Activated naive CD8-positive, alpha-beta T cell treated with anti-CD3 and anti-CD28 coated beads, Interleukin-2, amount 10 ng/mL, durations not matched to agents 7 days and 5 days (primary cell): ENCODE measurements around the gene APCDD1L. TPM values are rescaled to one million over a fixed set of nuclear protein-coding genes. Genes with fewer than 3 reads are reported as not detected.
"Not testable (repeated sequence)": the region's sequence is repeated elsewhere in the genome, so short reads cannot be mapped to it uniquely, and the experiment has no call there.

Experiments used
- ATAC-seq: fragments of 150-1000 bp; cut with Tn5 transposase; one replicate; pipeline ENCODE4 v1.10.0; 2021; ENCODE audit warnings: low read depth, moderate library complexity
- POLR2A ChIA-PET: fragments of 350-600 bp; sonication (Branson Sonifier 250); formaldehyde crosslinking; loops from one replicate; lab custom pipeline; 2021; ENCODE audit warnings: antibody characterized with exemption; lab: Charles Lee
- DNase-seq: peaks from one replicate; pipeline ENCODE4 v3.0.0; 2021
- H3K27ac Mint-ChIP-seq: one replicate; pipeline ENCODE4 v1.8.0; 2022; ENCODE audit warnings: mild to moderate bottlenecking, mixed read lengths
- H3K27me3 Mint-ChIP-seq: one replicate; pipeline ENCODE4 v1.8.0; 2022; ENCODE audit warnings: mild to moderate bottlenecking, moderate library complexity, mixed read lengths
- H3K36me3 Mint-ChIP-seq: one replicate; pipeline ENCODE4 v1.8.0; 2021; ENCODE audit warnings: mild to moderate bottlenecking, mixed read lengths
- H3K4me1 Mint-ChIP-seq: one replicate; pipeline ENCODE4 v1.8.0; 2021; ENCODE audit warnings: mixed read lengths
- H3K4me3 Mint-ChIP-seq: one replicate; pipeline ENCODE4 v1.8.0; 2022; ENCODE audit warnings: mild to moderate bottlenecking, moderate library complexity, mixed read lengths
- H3K9me3 Mint-ChIP-seq: one replicate; pipeline ENCODE4 v1.8.0; 2021; ENCODE audit warnings: mixed read lengths
- total RNA-seq, 2 experiments: library from RNA; stranded (reverse); gene quantifications; one replicate each; pipeline ENCODE4 v1.2.3, GENCODE V29; 2021

Gene APCDD1L
- total RNA-seq, 2 experiments from 2014 or later: not detected

DNA sequence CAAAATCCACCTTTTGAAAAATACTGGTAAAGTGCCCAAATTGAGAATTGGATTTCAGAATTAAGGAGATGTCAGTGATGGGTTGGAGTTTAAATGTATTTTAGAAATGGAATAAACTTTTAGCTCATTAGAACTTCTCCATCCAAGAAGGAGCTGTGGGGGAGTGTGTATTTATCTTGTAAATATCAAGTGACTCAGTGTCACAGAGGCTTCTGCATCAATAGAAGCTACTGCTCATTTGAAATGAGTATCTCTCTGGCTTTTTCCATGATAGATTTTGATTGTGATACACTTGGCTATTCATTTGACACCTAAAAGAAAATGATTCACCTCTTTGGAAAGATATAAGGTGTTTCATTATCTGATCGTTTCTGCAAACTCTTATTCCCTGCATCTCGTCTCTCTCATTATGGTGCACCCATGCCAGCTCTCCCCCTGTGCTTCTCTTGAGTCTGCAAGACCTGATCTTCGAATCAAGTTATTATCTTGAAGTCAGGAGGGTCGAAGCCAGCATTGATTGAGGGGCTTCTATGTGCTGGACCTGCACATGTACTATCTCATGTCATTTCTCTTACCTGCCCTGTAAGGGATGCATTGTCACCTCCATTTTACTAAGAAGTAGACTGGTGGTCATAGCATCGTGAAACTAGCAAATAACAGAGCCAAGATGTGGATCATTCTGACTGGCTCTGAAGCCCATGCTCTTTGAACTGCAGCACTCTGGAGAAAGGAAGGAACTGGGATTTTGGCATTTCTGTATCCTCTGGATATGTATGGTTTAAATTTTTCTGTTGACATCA, 96.0 kb downstream of the APCDD1L start:
- POLR2A ChIA-PET: no interaction called here
- peaks cover 38% of the 10 kb centered on the region for H3K36me3 Mint-ChIP-seq
- ATAC-seq: no peak
- H3K4me3 Mint-ChIP-seq: no peak overlapping the region
- no peak overlapping the region for H3K27ac Mint-ChIP-seq
- H3K27me3 Mint-ChIP-seq: no peaks in the 10 kb centered on the region
- no peak for DNase-seq
- H3K4me1 Mint-ChIP-seq: peaks cover 16% of the 10 kb centered on the region
- peaks cover under 1% of the 10 kb centered on the region for H3K9me3 Mint-ChIP-seq

DNA sequence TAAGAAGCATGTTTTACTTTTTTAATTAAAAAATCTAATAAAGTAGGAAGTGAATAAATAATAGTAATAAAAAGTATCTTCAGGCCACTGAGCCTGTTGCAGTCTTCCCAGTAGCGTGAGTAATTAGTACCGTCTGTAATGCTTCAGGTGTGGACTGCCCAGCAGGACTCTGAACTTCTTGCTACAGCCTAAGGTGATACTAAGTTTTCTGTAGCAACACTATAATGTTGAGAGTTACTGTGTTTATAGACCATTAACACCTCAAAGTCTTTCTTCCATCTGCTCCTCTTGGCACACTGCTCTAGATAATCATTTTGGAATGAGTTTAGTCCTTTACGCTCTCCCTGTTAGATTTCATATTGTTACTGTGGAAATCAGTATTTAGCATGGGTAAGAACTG, 97.8 kb downstream of the APCDD1L start:
- H3K36me3 Mint-ChIP-seq: peaks cover 38% of the 10 kb centered on the region
- POLR2A ChIA-PET: no interaction called here
- no peaks in the 10 kb centered on the region for H3K9me3 Mint-ChIP-seq
- no peak overlapping the region for H3K4me3 Mint-ChIP-seq
- ATAC-seq (no peak), DNase-seq (no peak)
- no peaks in the 10 kb centered on the region for H3K27me3 Mint-ChIP-seq
- peaks cover 16% of the 10 kb centered on the region for H3K4me1 Mint-ChIP-seq
- no peak overlapping the region for H3K27ac Mint-ChIP-seq

DNA sequence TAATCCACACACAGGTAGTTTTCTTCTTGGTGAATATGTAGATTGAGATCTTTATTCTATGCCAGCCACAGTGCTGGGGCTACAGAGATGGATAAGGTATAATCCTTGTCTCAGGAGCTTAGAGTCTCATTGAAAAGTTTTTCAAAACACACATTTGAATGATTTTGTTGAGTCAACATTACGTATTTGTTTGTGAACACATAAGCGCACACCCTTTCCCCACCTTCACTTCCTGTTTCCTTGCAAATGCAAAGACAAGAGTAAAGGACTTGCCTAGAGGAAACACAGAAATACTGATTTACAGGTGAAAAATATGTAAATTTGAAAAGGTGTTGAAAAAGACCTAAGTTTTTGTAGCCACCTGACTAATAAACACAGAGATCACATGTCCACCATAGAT, 98.4 kb downstream of the APCDD1L start:
- Mint-ChIP-seq H3K27ac (peak overlapping the region; percentile 78), H3K9me3 (no peaks in the 10 kb centered on the region), H3K27me3 (no peaks in the 10 kb centered on the region), H3K36me3 (peaks cover 40% of the 10 kb centered on the region), H3K4me1 (peaks cover 17% of the 10 kb centered on the region), H3K4me3 (no peak overlapping the region)
- DNase-seq (no peak), ATAC-seq (no peak)
- POLR2A ChIA-PET: no interaction called here

DNA sequence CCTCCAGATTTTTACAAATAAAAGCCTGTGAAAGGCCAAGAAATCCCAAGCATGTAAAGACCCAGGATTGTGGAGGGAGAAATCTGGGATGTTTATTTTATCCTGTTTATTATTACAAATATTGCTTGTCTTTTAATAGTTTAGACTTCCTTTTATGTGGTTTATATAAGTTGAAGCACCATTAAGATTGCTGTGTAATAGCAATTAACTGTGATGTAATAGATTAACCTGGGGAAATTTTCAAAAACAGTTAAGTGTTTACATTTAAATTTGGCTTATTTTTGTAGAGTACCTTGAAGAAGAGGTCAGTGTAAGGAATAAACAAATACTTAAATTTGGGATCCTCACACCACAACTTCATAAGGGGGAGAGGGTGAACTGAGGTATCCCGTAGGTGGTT, 99.1 kb downstream of the APCDD1L start:
- Mint-ChIP-seq H3K27ac (no peak overlapping the region), H3K4me1 (peaks cover 18% of the 10 kb centered on the region), H3K4me3 (no peak overlapping the region), H3K36me3 (peaks cover 37% of the 10 kb centered on the region), H3K27me3 (no peaks in the 10 kb centered on the region), H3K9me3 (no peaks in the 10 kb centered on the region)
- POLR2A ChIA-PET: no interaction called here
- no peak for ATAC-seq
- DNase-seq: no peak

DNA sequence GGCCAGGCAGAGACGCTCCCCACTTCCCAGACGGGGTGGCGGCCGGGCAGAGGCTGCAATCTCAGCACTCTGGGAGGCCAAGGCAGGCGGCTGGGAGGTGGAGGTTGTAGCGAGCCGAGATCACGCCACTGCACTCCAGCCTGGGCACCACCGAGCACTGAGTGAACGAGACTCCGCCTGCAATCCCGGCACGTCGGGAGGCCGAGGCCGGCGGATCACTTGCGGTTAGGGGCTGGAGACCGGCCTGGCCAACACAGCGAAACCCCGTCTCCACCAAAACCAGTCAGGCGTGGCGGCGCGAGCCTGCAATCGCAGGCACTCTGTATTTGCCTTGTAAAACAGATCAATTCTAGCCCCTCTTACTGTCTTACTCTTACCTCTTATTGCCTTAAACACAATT, 100.4 kb downstream of the APCDD1L start:
- Mint-ChIP-seq H3K4me1 (peaks cover 18% of the 10 kb centered on the region), H3K36me3 (peaks cover 27% of the 10 kb centered on the region)
- DNase-seq, POLR2A ChIA-PET, H3K4me3 Mint-ChIP-seq, ATAC-seq, H3K27ac Mint-ChIP-seq, H3K27me3 Mint-ChIP-seq, H3K9me3 Mint-ChIP-seq: not testable (repeated sequence)

DNA sequence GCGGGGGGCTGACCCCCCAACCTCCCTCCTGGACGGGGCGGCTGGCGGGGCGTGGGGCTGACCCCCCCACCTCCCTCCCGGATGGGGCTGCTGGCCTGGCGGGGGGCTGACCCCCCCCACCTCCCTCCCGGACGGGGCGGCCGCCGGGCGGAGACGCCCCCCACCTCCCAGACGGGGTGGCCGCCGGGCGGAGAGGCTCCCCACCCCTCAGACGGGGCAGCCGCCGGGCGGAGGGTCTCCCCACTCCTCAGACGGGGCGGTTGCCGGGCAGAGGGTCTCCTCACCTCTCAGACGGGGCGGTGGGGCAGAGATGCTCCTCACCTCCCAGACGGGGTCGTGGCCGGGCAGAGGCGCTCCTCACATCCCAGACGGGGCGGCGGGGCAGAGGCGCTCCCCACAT, 101.0 kb downstream of the APCDD1L start:
- H3K9me3 Mint-ChIP-seq, DNase-seq, H3K27ac Mint-ChIP-seq, H3K4me3 Mint-ChIP-seq, POLR2A ChIA-PET, ATAC-seq, H3K27me3 Mint-ChIP-seq: not testable (repeated sequence)
- H3K36me3 Mint-ChIP-seq: peaks cover 22% of the 10 kb centered on the region
- peaks cover 23% of the 10 kb centered on the region for H3K4me1 Mint-ChIP-seq

Other genes starting within 250 kb of the APCDD1L start
- gene RAB22A, start 205.7 kb downstream of the APCDD1L start, total RNA-seq: 10 to 100 TPM; 17.3 to 18.5 TPM
- gene VAPB, start 126.2 kb downstream of the APCDD1L start, total RNA-seq: 10 to 100 TPM; 32.8 to 35.6 TPM
- 100 to 1,000 TPM; 190 to 195 TPM for gene STX16, start 135.9 kb upstream of the APCDD1L start, total RNA-seq
- 10 to 100 TPM; 37.8 to 41.3 TPM for gene NPEPL1, start 177.4 kb upstream of the APCDD1L start, total RNA-seq